GM21723 (cell line): ENCODE results near the gene MRPL44.
A peak's percentile ranks its signal among the peaks of the same experiment; 100 is the strongest.

ENCODE experiments used
- ATAC-seq: cut with Tn5 transposase; IDR thresholded peaks from one replicate; pipeline ENCODE4 v1.9.1; 2021; ENCODE audit warnings: mild to moderate bottlenecking, moderate library complexity; ENCODE audit not compliant: unreplicated experiment

The MRPL44 gene

DNA sequence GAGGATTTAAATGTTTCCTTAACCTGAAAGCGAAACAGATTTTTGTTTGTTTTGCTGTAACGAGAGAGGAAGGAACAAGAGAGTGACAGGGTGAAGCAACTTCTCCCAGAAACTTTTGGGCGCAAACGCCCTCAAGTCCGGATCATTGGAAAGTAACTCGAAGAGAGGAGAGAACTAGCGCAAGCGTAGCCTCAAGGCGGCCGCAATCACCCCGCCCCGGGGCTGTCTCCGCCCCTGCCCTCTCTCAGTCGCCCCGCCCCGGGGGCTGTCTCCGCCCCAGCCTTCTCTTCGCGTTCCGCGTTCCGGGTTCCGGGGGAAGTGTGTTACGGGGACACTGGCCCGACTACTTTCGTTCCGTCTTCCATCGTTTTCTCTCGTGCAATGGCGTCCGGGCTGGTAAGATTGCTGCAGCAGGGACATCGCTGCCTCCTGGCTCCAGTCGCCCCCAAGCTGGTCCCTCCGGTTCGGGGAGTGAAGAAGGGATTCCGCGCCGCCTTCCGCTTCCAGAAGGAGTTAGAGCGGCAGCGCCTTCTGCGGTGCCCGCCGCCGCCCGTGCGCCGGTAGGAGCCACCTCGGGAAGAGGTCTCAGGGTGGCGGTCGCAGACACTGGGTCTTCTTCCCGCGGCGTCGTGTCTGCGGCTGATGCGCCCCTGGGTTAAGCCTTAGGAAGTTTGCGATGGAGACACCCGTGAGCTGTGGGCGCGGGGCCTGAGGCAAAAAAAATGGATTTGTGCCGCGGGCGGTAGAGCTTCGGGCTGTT, at the start of gene MRPL44:
MRPL44 (plus strand) TSS at position 372 of the 760 bp plus-strand sequence; CDS start at position 382, 10 bp downstream.
- peak; percentile 91 for ATAC-seq

DNA sequence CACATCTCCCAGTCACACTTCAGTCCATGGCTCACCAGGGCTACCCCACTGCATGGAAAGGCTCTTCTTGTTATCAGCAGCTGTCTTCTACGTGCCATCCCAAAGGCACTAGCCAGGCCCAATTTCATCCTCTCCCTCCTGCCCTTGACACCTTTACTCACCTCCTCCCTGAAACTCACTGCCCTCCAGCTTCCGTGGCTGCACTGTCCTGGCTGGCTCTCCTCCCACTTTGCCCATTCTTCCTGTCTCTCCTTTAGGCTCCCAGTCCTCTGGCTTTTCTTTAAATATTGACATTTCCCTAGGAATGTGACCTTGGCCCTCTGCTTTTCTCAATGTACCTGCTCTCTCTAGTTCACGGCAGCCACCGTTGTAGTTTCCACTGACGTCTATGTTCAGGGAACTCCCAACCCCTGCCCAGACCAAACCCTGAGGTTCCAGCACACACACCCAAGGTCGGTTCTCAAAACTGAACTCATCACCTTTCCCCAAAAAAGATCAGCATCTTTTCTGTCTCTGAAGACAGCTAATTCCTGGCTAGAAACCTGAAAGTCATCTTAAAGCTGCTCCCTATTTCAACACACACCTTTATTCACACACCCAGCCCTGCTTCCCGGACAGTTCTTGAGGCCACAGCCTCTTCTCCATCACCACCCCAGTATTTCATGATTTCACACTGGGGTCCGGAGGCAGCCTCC, 48.8 kb upstream of the MRPL44 start:
- no peak for ATAC-seq

DNA sequence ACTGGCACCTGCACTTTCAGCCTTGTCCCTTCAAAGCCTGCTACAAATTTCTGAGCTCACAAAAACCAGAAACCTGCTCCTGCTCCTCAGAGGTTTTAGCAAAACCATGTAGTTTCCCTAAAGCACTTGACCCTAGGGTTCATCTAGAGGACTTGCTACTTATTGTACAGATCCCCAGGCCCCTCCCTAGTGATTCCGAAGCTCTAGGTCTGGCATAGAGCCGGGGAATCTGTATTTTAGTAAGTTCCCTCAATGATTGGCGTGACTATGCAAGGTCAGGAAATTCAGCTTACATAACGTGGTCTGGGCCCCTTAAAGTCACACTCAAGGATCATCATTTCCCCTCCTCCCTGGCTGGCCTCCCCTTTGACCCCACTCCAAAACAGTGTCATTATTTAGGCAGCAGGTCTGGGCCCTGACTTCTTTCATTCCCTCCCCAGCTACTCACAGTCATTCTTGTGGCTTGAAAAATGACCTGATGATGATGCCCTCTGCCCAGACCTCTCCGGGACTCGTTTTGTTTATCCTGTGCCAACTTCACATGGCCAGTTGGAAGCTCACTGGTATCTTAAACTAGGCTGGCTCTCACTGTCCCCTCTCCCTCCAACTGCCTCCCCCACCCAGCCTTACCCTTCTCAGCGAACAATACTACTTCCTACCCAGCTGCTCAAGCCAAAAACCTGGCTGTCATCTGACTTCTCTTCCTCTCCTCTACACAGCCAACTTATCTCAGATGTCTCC, 48.1 kb upstream of the MRPL44 start:
- ATAC-seq = no peak

DNA sequence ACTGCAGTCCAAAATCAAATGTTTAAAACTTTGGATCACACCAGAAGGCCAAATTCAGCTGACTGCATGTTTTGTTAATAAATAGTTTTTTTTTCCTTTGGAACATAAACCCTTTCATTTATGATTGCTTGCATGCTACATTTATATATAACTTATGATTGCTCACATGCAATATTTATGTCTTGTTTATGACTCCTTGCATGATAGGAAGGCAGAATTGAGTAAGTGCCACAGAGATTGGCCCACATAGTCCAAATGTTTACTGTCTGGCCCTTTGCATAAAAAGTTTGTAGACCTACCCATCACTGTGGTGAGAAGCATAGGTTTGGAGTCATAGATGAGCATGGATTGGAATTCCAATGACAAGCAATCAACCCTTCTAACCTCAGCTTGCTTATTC, 42.9 kb upstream of the MRPL44 start:
- ATAC-seq = no peak

DNA sequence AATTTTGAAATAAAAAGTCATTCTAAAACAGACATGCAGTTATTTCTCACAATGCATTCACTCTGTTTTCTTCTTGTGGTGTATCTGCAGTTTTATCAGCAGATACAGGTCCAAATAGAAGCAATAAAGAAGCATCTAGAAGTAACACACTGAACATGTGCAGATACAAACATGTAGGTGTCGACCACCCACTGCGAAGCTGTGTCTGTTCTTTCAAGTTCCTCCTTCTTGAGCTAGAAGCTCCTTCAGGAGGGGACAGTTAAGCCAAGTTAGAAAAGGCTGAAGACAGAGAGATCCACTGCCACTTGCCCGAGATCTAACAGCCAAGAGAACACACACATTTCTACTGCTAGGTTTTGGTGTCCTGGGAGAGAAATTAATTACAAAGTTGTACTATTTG, 42.2 kb upstream of the MRPL44 start:
- no peak for ATAC-seq

DNA sequence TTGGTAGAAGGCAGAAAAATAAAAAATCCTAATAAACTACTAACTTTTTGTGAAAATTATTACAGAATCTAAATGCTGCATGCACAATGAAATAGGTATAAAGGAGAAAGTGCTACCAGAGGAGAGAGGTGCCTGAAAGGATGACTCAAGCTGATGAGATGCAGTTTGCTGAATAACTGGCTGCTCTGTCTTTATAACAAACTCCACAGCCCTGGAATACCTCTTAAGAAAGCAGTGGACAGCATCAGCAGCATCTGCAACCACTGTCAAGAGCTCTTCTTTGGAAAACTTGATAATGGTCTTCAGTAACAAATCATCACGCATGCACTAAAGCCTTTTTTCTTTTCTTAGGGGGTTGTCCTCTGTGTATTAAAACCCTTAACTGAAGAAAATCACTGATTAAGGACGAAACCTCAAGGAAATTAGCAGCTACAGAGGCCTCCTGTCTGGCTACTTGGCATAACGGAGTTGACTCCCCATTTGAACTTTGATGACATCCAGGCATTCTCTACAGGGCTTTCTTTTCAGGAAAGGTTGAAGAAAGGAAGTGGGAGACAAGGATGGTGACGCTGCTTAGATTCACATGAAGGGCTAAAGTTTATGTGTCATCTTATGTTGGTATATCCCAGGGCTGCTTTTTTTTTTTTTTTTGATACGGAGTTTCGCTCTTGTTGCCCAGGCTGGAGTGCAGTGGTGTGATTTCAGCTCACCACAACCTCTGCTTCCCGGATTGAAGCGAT, 40.9 kb upstream of the MRPL44 start:
- no peak for ATAC-seq

DNA sequence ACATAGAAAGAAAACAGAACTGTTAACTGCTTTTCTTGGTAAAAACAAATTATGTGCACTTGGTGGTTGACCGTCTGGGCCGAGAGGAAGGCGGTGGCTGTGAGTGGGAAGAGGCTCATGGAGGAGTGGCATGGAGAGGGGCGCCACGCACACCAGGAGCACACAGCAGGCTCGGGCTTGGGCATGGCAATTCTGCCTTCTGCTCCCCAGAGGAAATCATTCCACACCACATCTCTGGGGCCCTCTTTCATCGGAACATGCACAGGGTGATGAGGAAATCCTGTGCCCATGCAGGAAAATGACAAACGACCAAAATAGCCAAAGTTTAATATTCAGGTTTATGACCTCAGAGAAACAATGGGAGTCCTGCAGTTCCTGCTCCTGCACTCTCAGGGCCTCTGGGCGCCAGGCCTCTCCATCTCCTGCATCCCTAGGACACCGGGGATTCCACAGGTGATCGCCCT, 38.6 kb upstream of the MRPL44 start:
- no peak for ATAC-seq

DNA sequence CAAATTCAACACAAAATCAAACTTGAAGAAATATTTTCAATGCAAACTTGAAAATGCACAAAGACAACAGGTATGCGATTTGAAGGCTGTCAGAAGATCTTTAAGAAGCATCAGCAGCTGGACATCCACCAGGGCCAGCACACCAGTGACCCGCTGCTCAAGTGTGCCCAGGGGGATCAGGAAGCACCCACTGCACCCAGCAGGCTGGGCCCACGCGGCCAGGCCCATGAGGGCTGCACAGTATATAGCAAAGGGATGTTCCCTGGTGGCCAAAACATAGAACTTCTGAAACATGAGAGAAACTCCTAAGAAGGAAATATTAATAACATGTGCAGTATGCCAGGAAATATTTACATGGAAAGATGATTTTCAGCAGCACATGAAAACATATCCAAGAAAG, 37.2 kb upstream of the MRPL44 start:
- no peak for ATAC-seq

DNA sequence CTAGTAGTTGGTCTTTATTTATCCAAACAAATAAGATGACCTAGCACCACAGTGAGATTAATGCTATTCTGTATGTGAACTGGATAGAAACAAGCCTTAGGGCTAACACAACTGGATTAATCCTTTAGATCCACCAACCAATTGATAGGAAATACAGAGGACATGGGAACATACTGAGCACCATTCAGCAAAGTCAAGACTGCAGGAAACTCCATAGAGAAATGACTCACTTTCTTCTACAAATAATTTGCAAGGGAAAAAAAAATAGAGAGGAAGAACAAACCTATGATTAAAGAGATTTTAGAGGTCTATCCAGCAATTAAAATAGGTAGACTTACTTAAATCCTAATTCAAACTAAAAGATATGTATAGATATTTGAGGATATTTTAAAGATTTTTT, 36.1 kb upstream of the MRPL44 start:
- no peak for ATAC-seq

DNA sequence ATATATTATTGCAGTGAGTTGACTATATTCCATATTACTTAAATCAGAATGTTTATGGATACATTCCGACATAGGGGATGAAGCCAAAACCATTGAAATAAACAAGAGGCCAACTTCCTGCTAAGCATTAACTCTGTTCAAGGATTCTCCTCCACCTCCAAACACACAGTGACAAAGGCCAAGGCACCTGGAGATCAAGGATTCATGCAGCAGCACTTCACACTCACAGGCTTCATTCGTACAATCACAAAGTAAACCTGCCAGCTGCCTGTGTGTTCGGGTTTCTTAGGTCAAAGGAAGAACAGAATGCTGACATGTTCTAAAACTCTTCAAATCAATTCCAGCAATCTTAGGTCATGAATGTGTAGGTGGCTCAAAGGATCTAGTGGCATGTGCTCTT, 35.0 kb upstream of the MRPL44 start:
- ATAC-seq = no peak

DNA sequence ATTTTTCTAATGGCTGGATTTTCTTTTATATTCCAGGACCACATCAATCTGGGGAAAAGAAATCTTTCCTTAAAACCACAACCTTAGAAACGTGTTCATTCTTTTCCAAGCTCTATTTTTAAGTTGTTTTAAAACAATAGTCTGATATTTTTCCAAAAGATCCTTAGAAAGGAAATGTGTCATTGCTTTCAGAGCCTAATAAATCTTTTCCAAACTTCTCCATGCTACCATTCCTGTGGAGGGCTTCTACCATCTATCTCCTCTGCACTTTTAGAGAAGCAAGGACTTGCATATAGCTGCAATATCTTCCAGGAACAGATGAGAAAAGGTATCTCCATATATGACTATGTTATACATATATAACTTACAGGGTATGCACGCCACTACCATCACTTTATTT, 33.3 kb upstream of the MRPL44 start:
- no peak for ATAC-seq

DNA sequence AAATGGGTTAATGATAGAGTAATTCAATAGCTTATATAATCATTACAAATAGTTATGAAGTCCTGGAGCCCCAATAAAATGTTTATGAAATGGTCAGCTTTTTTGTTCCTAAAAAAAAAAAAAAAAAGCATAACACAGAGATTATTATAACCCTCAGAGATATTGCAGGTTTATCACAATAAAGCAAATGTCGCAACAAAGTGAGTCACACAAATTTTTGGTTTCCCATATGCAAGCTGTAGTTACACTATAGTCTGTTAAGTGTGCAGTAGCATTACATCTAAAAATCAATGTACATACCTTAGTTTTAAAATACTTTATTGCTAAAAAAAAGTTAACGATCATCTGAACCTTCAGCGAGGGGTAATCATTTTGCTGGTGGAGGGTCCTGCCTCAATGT, 32.2 kb upstream of the MRPL44 start:
- ATAC-seq = no peak

DNA sequence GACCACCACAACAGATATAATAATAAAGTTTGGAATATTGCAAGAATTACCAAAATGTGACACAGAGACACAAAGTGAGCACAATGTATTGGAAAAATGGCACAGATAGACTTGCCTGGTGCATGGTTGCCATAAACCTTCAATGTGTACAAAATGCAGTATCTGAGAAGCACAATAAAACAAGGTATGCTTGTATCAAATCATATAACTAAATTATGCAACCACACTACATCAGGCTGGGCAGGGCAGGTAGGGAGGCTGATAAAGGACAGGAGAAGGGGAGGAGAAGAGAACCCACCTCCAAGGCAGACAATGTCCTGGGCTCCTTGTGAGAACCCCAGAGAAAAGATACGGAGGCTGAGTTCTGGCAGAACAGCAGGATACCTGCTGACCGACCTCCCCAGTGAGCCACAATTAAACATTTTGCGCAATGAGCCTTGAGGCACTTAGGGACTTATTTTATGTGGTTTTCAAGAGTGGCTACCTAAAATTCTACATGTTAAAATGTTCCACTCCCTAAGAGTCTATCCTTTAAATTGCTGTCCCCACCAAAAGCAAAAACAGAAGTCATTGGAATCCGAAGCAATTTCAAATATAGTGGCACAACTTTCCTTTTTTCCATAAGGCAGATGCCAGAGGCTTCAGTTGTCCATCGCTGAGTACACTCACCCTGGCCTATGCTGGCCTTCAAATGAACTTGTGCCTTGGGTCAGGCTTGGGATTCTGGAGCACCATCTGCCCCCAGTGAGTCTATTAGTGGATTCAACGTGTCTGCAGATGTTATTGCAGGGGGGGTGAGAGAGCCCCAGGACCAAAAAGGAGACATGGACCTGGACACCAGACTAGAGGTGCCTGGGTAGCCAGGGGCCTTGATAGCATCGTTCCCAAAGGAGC, 28.9 kb upstream of the MRPL44 start:
- no peak for ATAC-seq

DNA sequence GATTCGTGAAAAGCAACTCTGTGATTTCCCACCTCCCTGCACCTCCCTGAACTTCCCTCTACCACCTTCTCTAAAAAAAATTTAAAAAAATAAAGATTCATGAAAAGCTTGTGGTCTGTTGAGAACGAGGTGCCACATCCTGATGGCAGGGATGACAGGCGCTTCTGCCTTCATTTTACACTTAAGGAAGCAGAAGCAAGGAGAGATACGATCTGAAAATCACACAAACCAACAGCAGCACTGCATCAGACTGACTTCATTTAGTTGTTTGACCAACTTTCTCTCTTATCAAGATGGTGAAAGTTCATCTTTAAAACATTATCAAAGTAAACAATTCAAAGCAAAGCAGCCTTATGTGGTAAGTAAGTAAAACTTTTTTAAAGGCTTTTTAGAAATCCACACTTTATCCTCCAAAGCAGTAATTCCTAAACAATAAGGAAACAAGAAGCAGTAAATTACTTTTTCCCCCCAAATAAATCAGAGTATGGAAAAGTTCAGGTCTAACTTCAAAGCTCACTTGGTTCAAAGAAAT, 27.6 kb upstream of the MRPL44 start:
- no peak for ATAC-seq

DNA sequence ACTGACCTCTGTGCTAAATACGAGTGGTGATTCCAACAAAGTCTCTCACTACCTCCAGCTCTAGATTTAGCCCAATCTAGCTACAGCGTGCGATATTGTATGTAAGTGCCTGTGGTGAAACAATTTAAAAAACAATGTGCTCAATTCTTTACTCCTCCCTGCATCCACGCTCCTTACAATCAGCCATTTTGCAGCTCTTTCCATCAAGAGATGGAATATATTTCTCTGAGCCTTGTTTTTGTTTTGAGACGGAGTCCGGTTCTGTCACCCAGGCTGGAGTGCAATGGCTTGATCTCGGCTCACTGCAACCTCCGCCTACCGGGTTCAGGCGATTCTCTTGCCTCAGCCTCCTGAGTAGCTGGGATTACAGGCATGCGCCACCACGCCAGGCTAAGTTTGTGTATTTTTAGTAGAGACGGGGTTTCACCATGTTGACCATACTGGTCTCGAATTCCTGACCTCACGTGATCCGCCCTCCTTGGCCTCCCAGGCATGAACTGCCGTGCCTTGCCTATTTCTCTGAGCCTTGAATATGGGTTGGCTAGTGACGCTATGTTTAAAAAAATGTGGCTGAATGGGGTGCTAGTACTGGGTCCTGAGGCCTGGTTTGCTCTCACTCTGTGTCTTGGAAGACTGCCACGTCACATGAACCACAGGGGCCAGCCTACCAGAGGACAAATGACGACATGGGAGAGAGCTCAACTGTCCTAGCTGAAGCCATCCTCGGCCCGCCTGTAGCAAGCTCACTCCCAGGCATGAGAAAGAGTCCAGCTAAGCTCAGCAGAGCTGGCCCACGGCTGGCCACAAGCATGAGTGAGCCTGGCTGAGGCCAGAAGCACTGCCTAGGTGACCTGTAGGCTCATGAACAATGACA, 26.9 kb upstream of the MRPL44 start:
- ATAC-seq = no peak

DNA sequence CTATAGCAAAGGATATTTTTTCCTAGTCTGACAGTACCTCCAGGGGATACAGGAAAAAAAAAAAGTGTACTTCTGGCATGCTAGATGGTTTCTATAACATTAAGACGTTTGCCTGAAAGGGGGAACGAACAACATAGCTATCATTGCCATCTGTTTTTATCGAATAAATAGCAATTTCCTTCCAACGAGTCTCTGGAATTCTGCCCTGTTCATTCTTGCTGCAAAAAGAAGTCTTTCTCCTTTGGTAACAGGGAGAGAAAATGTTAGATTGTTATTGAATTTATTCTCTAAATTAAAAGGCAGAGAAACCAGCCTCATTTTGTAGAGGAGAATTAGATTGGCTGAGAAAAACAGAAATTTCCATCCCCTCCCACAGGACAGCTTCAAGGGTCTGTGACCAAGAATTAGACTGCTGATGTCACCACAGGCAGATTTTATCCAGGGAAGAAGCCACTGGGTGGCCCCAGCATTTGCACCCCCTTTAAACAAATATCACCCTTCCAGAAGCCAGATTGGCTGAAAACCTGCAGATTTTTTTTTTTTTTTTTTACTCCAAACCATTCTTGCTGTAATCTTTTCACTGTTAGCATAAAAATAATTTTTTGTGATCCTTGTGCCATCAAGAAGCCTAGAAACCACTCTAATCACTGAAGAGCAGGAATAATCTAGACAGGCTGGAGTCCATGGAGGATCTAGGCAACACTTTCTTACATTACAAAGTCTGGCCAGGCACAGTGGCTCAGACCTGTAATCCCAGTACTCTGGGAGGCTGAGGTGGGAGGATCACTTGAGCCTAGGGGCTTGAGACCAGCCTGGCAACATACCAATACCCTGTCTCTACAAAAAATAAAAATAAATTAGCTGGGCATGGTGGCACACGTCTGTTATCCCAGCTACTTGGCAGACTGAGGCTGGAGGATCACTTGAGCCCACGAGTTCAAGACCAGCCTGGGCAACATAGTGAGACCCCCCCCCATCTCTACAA, 24.2 kb upstream of the MRPL44 start:
- ATAC-seq = no peak

DNA sequence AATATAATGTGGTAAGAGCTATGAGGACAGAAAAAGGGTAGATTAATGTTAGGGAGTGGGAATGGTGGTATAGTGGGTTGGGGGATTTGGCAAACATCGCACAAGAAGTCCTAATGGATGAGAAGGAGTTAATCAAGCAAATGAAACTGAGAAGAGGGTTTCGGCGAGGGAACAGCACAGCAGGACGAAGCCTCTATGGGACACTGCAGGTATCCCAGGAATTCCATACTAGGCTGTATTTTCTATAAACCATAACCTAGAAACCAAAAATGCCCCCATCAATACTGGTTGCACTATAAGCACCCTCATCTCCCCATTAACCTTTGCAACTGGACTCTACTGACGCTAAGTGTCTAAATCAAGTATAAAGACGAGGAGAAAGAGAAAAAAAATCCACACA, 22.4 kb upstream of the MRPL44 start:
- no peak for ATAC-seq
